AG04450 (cell line): ENCODE results near the gene CD79A. TPM values are rescaled to one million over a fixed set of nuclear protein-coding genes. Genes with fewer than 3 reads are reported as not detected.

Experiments used
- CTCF ChIA-PET: fragments of 300-600, 350-600 bp; formaldehyde crosslinking; extraction: SDS; loops from one replicate; lab custom pipeline; 2022; ENCODE audit warnings: antibody characterized with exemption, inconsistent platforms; lab: Charles Lee
- POLR2A ChIA-PET: fragments of 350-600 bp; formaldehyde crosslinking; extraction: SDS; loops from one replicate; lab custom pipeline; 2021; ENCODE audit warnings: antibody characterized with exemption, inconsistent platforms; lab: Yijun Ruan, JAX
- DNase-seq: peaks from one replicate; pipeline ENCODE4 v3.0.0-alpha.2; 2011; ENCODE audit warnings: low read depth, low spot score
- H3K27ac ChIP-seq: one replicate; pipeline ENCODE4 v1.5.1; 2012; ENCODE audit warnings: low read depth, low read length, control low read depth
- H3K27me3 ChIP-seq: one replicate; pipeline ENCODE4 v1.6.0; 2012; ENCODE audit warnings: low read length; ENCODE audit not compliant: control insufficient read depth, insufficient read depth
- H3K4me3 ChIP-seq: 2 replicates; pipeline ENCODE4 v1.5.1; 2011; ENCODE audit warnings: mild to moderate bottlenecking, low read depth, low read length, control low read depth
- H3K9me3 ChIP-seq: 2 replicates; pipeline ENCODE4 v1.5.1; 2012; ENCODE audit warnings: low read length; ENCODE audit not compliant: control insufficient read depth, insufficient read depth
- CTCF ChIP-seq: IDR thresholded peaks from 2 replicates; pipeline ENCODE4 v1.5.1; 2011; ENCODE audit warnings: low read depth, low read length, control low read depth, inconsistent platforms
- polyA plus RNA-seq: library from polyadenylated mRNA; depleted of rRNA; stranded (reverse); fragments of >200 nt; gene quantifications from 2 replicates; pipeline ENCODE4 v1.2.3, GENCODE V29; 2011

The CD79A gene
- polyA plus RNA-seq, 1 experiment = 0.20 TPM

- Histone ChIP-seq H3K9me3 (peaks cover 3% of the 10 kb centered on the region; the same call in 1 of the 2 replicates), H3K27me3 (peaks cover 73% of the 10 kb centered on the region), H3K4me3 (no peak overlapping the region), H3K27ac (no peak overlapping the region)
- POLR2A ChIA-PET = no interaction called here
- no peak for TF ChIP-seq CTCF
- no peak for DNase-seq
- CTCF ChIA-PET = no interaction called here
These were observed 49.9 kb downstream of the CD79A start for GRCh38 chr19:41926763-41927496.

GRCh38 chr19:41927497-41928192 lies 50.6 kb downstream of the CD79A start:
- CTCF ChIA-PET = interaction anchor here (1.0 to 1.3 kb wide), 2 partner anchors 54 to 107 kb away, joined by 3 to 5 read pairs; no protein-coding TSS in a partner anchor
- H3K4me3 ChIP-seq = peak overlapping the region; percentile 54
- POLR2A ChIA-PET = no interaction called here
- H3K9me3 ChIP-seq = peaks cover 7% of the 10 kb centered on the region; the same call in 1 of the 2 replicates
- no peak for DNase-seq
- H3K27ac ChIP-seq = no peak overlapping the region
- TF ChIP-seq CTCF = no peak
- H3K27me3 ChIP-seq = peaks cover 73% of the 10 kb centered on the region

- Histone ChIP-seq H3K27me3 (peaks cover 73% of the 10 kb centered on the region), H3K27ac (no peak within 1 kb of the TSS), H3K4me3 (peak within 1 kb of the TSS; percentile 54), H3K9me3 (peaks cover 7% of the 10 kb centered on the region; the same call in 1 of the 2 replicates)
- CTCF ChIA-PET = interaction anchor here (0.6 to 1.3 kb wide), 3 partner anchors 10 to 107 kb away, joined by 3 to 5 read pairs (median 3); no protein-coding TSS in a partner anchor
- TF ChIP-seq CTCF = no peak
- DNase-seq = no peak
- POLR2A ChIA-PET = no interaction called here
These were observed 51.2 kb downstream of the CD79A start, which contains the start of gene ERFL for GRCh38 chr19:41928221-41928683. ERFL (minus strand) TSS chr19:41928449; CDS start chr19:41912919, 15,530 bp downstream.

- no peak for TF ChIP-seq CTCF
- peaks cover 77% of the 10 kb centered on the region for H3K27me3 ChIP-seq
- peak overlapping the region; percentile 36 for H3K4me3 ChIP-seq
- ChIA-PET CTCF (interaction anchor here (0.6 to 1.3 kb wide), 4 partner anchors 9 to 106 kb away, joined by 3 to 5 read pairs (median 3); no protein-coding TSS in a partner anchor), POLR2A (no interaction called here)
- H3K9me3 ChIP-seq = peaks cover 7% of the 10 kb centered on the region; the same call in 1 of the 2 replicates
- DNase-seq = no peak
- no peak overlapping the region for H3K27ac ChIP-seq
These were observed 51.9 kb downstream of the CD79A start for GRCh38 chr19:41928754-41929535.
